Epithelial cell of prostate (primary cell): ENCODE measurements around the gene TRIP13.

Experiments
- DNase-seq: peaks from one replicate; pipeline ENCODE4 v3.0.0-alpha.2; 2011; ENCODE audit warnings: low read depth, low spot score
- H3K27ac ChIP-seq: fragments of 450-650 bp; 2 replicates; pipeline ENCODE4 v1.5.1; 2017; ENCODE audit warnings: mild to moderate bottlenecking

TRIP13 gene

GRCh38 chr5:887947-888637 is 4.6 kb upstream of the TRIP13 start:
- H3K27ac ChIP-seq, result no peak overlapping the region
- DNase-seq, result no peak

- no peak overlapping the region for H3K27ac ChIP-seq
- no peak for DNase-seq
These were observed 4.0 kb upstream of the TRIP13 start for GRCh38 chr5:888638-889035.

- no peak overlapping the region for H3K27ac ChIP-seq
- DNase-seq, result no peak
These were observed 3.5 kb upstream of the TRIP13 start for GRCh38 chr5:889075-889710.

- peak overlapping the region; percentile 74 for H3K27ac ChIP-seq
- DNase-seq, result no peak
These were observed 1.4 kb upstream of the TRIP13 start for GRCh38 chr5:891117-891836.

GRCh38 chr5:891837-892393 is 769 bp upstream of the TRIP13 start:
- no peak for DNase-seq
- H3K27ac ChIP-seq, result peak overlapping the region; percentile 74

- no peak overlapping the region for H3K27ac ChIP-seq
- no peak for DNase-seq
These were observed 438 bp downstream of the TRIP13 start for GRCh38 chr5:893137-893506.

- no peak for DNase-seq
- H3K27ac ChIP-seq, result no peak overlapping the region
These were observed 1.0 kb downstream of the TRIP13 start for GRCh38 chr5:893711-894110.

GRCh38 chr5:900781-901180 is 8.1 kb downstream of the TRIP13 start:
- no peak overlapping the region for H3K27ac ChIP-seq
- no peak for DNase-seq

- no peak overlapping the region for H3K27ac ChIP-seq
- DNase-seq, result no peak
These were observed 9.6 kb downstream of the TRIP13 start for GRCh38 chr5:902129-902916.

- no peak overlapping the region for H3K27ac ChIP-seq
- DNase-seq, result no peak
These were observed 11.0 kb downstream of the TRIP13 start for GRCh38 chr5:903756-904096.

- no peak overlapping the region for H3K27ac ChIP-seq
- no peak for DNase-seq
These were observed 12.5 kb downstream of the TRIP13 start for GRCh38 chr5:905139-905642.

GRCh38 chr5:907366-907910 is 14.8 kb downstream of the TRIP13 start:
- H3K27ac ChIP-seq, result no peak overlapping the region
- no peak for DNase-seq

- DNase-seq, result no peak
- no peak overlapping the region for H3K27ac ChIP-seq
These were observed 15.5 kb downstream of the TRIP13 start for GRCh38 chr5:908172-908571.

GRCh38 chr5:909086-909485 is 16.4 kb downstream of the TRIP13 start:
- H3K27ac ChIP-seq, result peak overlapping the region; percentile 10
- no peak for DNase-seq

- H3K27ac ChIP-seq, result no peak overlapping the region
- DNase-seq, result no peak
These were observed 17.5 kb downstream of the TRIP13 start for GRCh38 chr5:909994-910768.

- DNase-seq, result no peak
- H3K27ac ChIP-seq, result no peak overlapping the region
These were observed 18.1 kb downstream of the TRIP13 start for GRCh38 chr5:910769-911160.

- H3K27ac ChIP-seq, result peak overlapping the region; percentile 87
- DNase-seq, result peak; percentile 34
These were observed 18.9 kb downstream of the TRIP13 start for GRCh38 chr5:911601-912000.

- peak overlapping the region; percentile 87 for H3K27ac ChIP-seq
- peak; percentile 99 for DNase-seq
These were observed 19.8 kb downstream of the TRIP13 start for GRCh38 chr5:912280-913091.

GRCh38 chr5:914174-914573 is 21.5 kb downstream of the TRIP13 start:
- H3K27ac ChIP-seq, result no peak overlapping the region
- no peak for DNase-seq
